ENCODE data around the gene PHLPP1.

- TF ChIP-seq CTCF (IDR thresholded peaks at IDR 0.05; ENCODE audit: insufficient read depth, low read depth, low read length) (no peak), EZH2 (IDR thresholded peaks at IDR 0.05; ENCODE audit: insufficient read depth, low read length) (no peak)
Measured at GRCh38 chr18:62769216-62769615, 53.9 kb downstream of the PHLPP1 start.

Measured in astrocyte (in vitro differentiated cells and primary cell).